Activated T-cell treated with anti-CD3 and anti-CD28 coated beads, Interleukin-2, amount 50 U/mL, for 72 hours (primary cell): ENCODE measurements around the gene NUAK2. TPM values are rescaled to one million over a fixed set of nuclear protein-coding genes. Genes with fewer than 3 reads are reported as not detected.

Experiments
- ATAC-seq, 2 donors: fragments of 150-1000 bp; cut with Tn5 transposase; replicated peaks in 1 of 2; 2 replicates each; pipeline ENCODE4 v1.10.0; 2021; ENCODE audit warnings: moderate library complexity in 2 of 2, mild to moderate bottlenecking in 1 of 2
- DNase-seq, 2 donors: peaks; one replicate each; pipeline ENCODE4 v3.0.0; 2021 to 2022; ENCODE audit warnings: mixed read lengths in 1 of 2
- H3K27ac Mint-ChIP-seq: one replicate; pipeline ENCODE4 v1.8.0; 2022; ENCODE audit warnings: mild to moderate bottlenecking, moderate library complexity, mixed read lengths
- H3K27me3 Mint-ChIP-seq: one replicate; pipeline ENCODE4 v1.8.0; 2022; ENCODE audit warnings: low read depth, mixed read lengths
- H3K36me3 Mint-ChIP-seq, 2 donors: one replicate each; pipeline ENCODE4 v1.8.0; 2022; ENCODE audit warnings: mixed read lengths in 2 of 2, mild to moderate bottlenecking in 1 of 2; ENCODE audit not compliant: insufficient read depth in 2 of 2
- H3K4me1 Mint-ChIP-seq: one replicate; pipeline ENCODE4 v1.8.0; 2022; ENCODE audit warnings: low read depth, mixed read lengths
- H3K4me3 Mint-ChIP-seq, 2 donors: one replicate each; pipeline ENCODE4 v1.8.0; 2022; ENCODE audit warnings: mild to moderate bottlenecking in 2 of 2, mixed read lengths in 2 of 2, moderate library complexity in 2 of 2
- H3K9me3 Mint-ChIP-seq, 2 donors: one replicate each; pipeline ENCODE4 v1.8.0; 2022; ENCODE audit warnings: mixed read lengths in 2 of 2
- total RNA-seq, 2 donors: library from RNA; stranded (reverse); gene quantifications; one replicate each; pipeline ENCODE4 v1.2.3, GENCODE V29; 2022

The NUAK2 gene
- total RNA-seq, 2 donors from 2014 or later, result 5.4 to 5.7 TPM

GRCh38 chr1:205267306-205267902 lies 54.1 kb downstream of the NUAK2 start:
- DNase-seq, result no peak
- H3K36me3 Mint-ChIP-seq, result no peaks in the 10 kb centered on the region
- H3K27me3 Mint-ChIP-seq, result no peaks in the 10 kb centered on the region
- no peaks in the 10 kb centered on the region for H3K9me3 Mint-ChIP-seq
- H3K4me1 Mint-ChIP-seq, result peaks cover 14% of the 10 kb centered on the region
- no peak overlapping the region for H3K27ac Mint-ChIP-seq
- H3K4me3 Mint-ChIP-seq, result no peak overlapping the region
- ATAC-seq, result no peak

- no peak for DNase-seq
- no peak for ATAC-seq
- peaks cover 21% of the 10 kb centered on the region for H3K4me1 Mint-ChIP-seq
- H3K27ac Mint-ChIP-seq, result no peak overlapping the region
- peaks cover 4% of the 10 kb centered on the region for H3K27me3 Mint-ChIP-seq
- no peaks in the 10 kb centered on the region for H3K36me3 Mint-ChIP-seq
- H3K4me3 Mint-ChIP-seq, result no peak overlapping the region
- H3K9me3 Mint-ChIP-seq, result no peaks in the 10 kb centered on the region
Measured at GRCh38 chr1:205266611-205267305, 54.8 kb downstream of the NUAK2 start.

- no peak for DNase-seq
- H3K27me3 Mint-ChIP-seq, result peaks cover 5% of the 10 kb centered on the region
- H3K36me3 Mint-ChIP-seq, result no peaks in the 10 kb centered on the region
- no peak overlapping the region for H3K4me3 Mint-ChIP-seq
- ATAC-seq, result no peak
- no peaks in the 10 kb centered on the region for H3K9me3 Mint-ChIP-seq
- H3K4me1 Mint-ChIP-seq, result peaks cover 26% of the 10 kb centered on the region
- no peak overlapping the region for H3K27ac Mint-ChIP-seq
Measured at GRCh38 chr1:205263580-205264190, 57.9 kb downstream of the NUAK2 start.

- Mint-ChIP-seq H3K27me3 (peaks cover 5% of the 10 kb centered on the region), H3K36me3 (no peaks in the 10 kb centered on the region), H3K4me1 (peaks cover 26% of the 10 kb centered on the region), H3K9me3 (no peaks in the 10 kb centered on the region), H3K27ac (no peak overlapping the region), H3K4me3 (peak overlapping the region in 1 of 2 donors; percentile 24)
- DNase-seq (no peak), ATAC-seq (no peak)
Measured at GRCh38 chr1:205262731-205263171, 58.8 kb downstream of the NUAK2 start.

GRCh38 chr1:205261946-205262691 lies 59.4 kb downstream of the NUAK2 start:
- H3K27me3 Mint-ChIP-seq, result peaks cover 5% of the 10 kb centered on the region
- H3K4me1 Mint-ChIP-seq, result peaks cover 26% of the 10 kb centered on the region
- ATAC-seq, result peak in 1 of 2 donors; percentile 35

GRCh38 chr1:205260948-205261732 lies 60.4 kb downstream of the NUAK2 start:
- Mint-ChIP-seq H3K4me1 (peaks cover 30% of the 10 kb centered on the region), H3K4me3 (no peak overlapping the region), H3K27ac (no peak overlapping the region), H3K27me3 (peaks cover 5% of the 10 kb centered on the region), H3K9me3 (no peaks in the 10 kb centered on the region), H3K36me3 (no peaks in the 10 kb centered on the region)
- DNase-seq (no peak), ATAC-seq (peak; percentile 52 to 66)

More at GRCh38 chr1:205261946-205262691, 59.4 kb downstream of the NUAK2 start:
- peak overlapping the region in 1 of 2 donors; percentile 24 for H3K4me3 Mint-ChIP-seq
- DNase-seq, result no peak
- no peak overlapping the region for H3K27ac Mint-ChIP-seq
- no peaks in the 10 kb centered on the region for H3K36me3 Mint-ChIP-seq
- no peaks in the 10 kb centered on the region for H3K9me3 Mint-ChIP-seq

GRCh38 chr1:205259998-205260397 lies 61.5 kb downstream of the NUAK2 start:
- H3K27ac Mint-ChIP-seq, result no peak overlapping the region
- DNase-seq (no peak), ATAC-seq (no peak)
- no peaks in the 10 kb centered on the region for H3K9me3 Mint-ChIP-seq
- peaks cover 36% of the 10 kb centered on the region for H3K4me1 Mint-ChIP-seq
- H3K4me3 Mint-ChIP-seq, result no peak overlapping the region
- peaks cover 5% of the 10 kb centered on the region for H3K27me3 Mint-ChIP-seq
- no peaks in the 10 kb centered on the region for H3K36me3 Mint-ChIP-seq

GRCh38 chr1:205259324-205259832 lies 62.2 kb downstream of the NUAK2 start:
- Mint-ChIP-seq H3K4me1 (peaks cover 36% of the 10 kb centered on the region), H3K27ac (no peak overlapping the region), H3K27me3 (peaks cover 5% of the 10 kb centered on the region), H3K4me3 (no peak overlapping the region), H3K9me3 (no peaks in the 10 kb centered on the region), H3K36me3 (no peaks in the 10 kb centered on the region)
- DNase-seq, result no peak
- ATAC-seq, result no peak

- Mint-ChIP-seq H3K36me3 (no peaks in the 10 kb centered on the region), H3K9me3 (no peaks in the 10 kb centered on the region), H3K27me3 (peaks cover 5% of the 10 kb centered on the region), H3K4me1 (peaks cover 36% of the 10 kb centered on the region), H3K4me3 (no peak overlapping the region), H3K27ac (no peak overlapping the region)
- DNase-seq, result no peak
- no peak for ATAC-seq
Measured at GRCh38 chr1:205258719-205259118, 62.8 kb downstream of the NUAK2 start.

- DNase-seq, result no peak
- Mint-ChIP-seq H3K9me3 (no peaks in the 10 kb centered on the region), H3K27ac (no peak overlapping the region), H3K4me3 (no peak overlapping the region), H3K27me3 (peaks cover 5% of the 10 kb centered on the region), H3K4me1 (peaks cover 35% of the 10 kb centered on the region), H3K36me3 (no peaks in the 10 kb centered on the region)
- no peak for ATAC-seq
Measured at GRCh38 chr1:205258261-205258691, 63.3 kb downstream of the NUAK2 start.

GRCh38 chr1:205257735-205258134 lies 63.8 kb downstream of the NUAK2 start:
- no peak overlapping the region for H3K4me3 Mint-ChIP-seq
- H3K9me3 Mint-ChIP-seq, result no peaks in the 10 kb centered on the region
- no peak for ATAC-seq
- no peaks in the 10 kb centered on the region for H3K36me3 Mint-ChIP-seq
- peaks cover 5% of the 10 kb centered on the region for H3K27me3 Mint-ChIP-seq
- no peak for DNase-seq
- H3K27ac Mint-ChIP-seq, result no peak overlapping the region
- H3K4me1 Mint-ChIP-seq, result peaks cover 30% of the 10 kb centered on the region

- ATAC-seq (no peak), DNase-seq (no peak)
- Mint-ChIP-seq H3K4me1 (peaks cover 23% of the 10 kb centered on the region), H3K4me3 (no peak overlapping the region), H3K9me3 (no peaks in the 10 kb centered on the region), H3K27ac (no peak overlapping the region), H3K36me3 (no peaks in the 10 kb centered on the region), H3K27me3 (peaks cover 4% of the 10 kb centered on the region)
Measured at GRCh38 chr1:205256951-205257625, 64.5 kb downstream of the NUAK2 start.
